NB4 (cell line): ENCODE data around the gene ENPP1.

Experiments
- DNase-seq: peaks from one replicate; pipeline ENCODE4 v3.0.0; 2010; ENCODE audit warnings: low read depth
- H3K4me3 ChIP-seq: one replicate; pipeline ENCODE4 v1.5.1; 2011; ENCODE audit warnings: mild to moderate bottlenecking, low read depth, low read length, moderate library complexity
- CTCF ChIP-seq: IDR thresholded peaks from one replicate; pipeline ENCODE4 v1.5.1; 2012; ENCODE audit warnings: low read depth, low read length
- MYC ChIP-seq: IDR thresholded peaks from 2 replicates; pipeline ENCODE4 v1.6.1; 2011; ENCODE audit warnings: low read depth, low read length
- POLR2A ChIP-seq: IDR thresholded peaks from 2 replicates; pipeline ENCODE4 v1.6.1; 2011; ENCODE audit warnings: mild to moderate bottlenecking; ENCODE audit not compliant: insufficient read length; ENCODE audit errors: extremely low read depth
- TF ChIP-seq, protein P1 (sequence below): IDR thresholded peaks from 2 replicates; pipeline ENCODE4 v1.6.1; 2011; ENCODE audit warnings: low read depth, low read length

The ENPP1 gene

DNA sequence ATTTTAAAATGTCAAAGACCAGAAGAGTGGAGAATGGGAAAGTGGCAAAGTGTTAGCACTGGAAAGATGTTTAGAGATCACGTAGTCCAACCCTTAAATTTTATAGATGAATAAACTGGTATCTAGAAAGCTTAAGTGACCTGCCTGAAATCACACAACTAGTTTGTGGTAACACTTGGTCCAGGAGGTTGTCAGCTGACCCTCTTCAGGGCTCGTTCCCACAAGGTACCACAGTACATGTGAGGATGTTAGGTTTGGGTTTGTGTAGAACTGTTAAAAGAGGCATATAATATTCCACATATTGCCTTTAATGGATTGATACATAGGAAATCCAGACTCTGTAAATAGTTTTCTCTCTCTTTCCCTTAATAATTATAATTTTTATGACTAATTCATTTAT, 39.1 kb downstream of the ENPP1 start:
- no peak for DNase-seq

DNA sequence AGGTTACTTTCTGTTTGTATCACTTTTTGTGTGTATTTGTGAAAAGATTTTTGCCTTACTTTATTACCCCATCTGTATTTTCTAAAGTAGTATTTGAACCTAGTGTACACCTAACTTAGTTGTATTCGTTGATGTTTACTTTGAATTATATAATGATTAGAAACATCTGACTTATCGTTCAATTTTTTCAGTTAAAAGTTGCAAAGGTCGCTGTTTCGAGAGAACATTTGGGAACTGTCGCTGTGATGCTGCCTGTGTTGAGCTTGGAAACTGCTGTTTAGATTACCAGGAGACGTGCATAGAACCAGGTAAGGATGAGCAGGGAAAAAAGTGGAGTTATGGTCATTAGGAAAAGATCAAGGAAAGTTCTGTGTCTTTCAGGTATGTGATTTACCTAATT, 42.0 kb downstream of the ENPP1 start:
- TF ChIP-seq POLR2A (no peak), CTCF (no peak), MYC (no peak)
- TF ChIP-seq, protein P1, sequence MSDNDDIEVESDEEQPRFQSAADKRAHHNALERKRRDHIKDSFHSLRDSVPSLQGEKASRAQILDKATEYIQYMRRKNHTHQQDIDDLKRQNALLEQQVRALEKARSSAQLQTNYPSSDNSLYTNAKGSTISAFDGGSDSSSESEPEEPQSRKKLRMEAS, result no peak
- no peak overlapping the region for H3K4me3 ChIP-seq
- no peak for DNase-seq

More for the DNA sequence above, 39.1 kb downstream of the ENPP1 start:
- TF ChIP-seq MYC (no peak), POLR2A (no peak), CTCF (no peak)
- TF ChIP-seq, protein P1, result no peak
- H3K4me3 ChIP-seq, result no peak overlapping the region

GRCh38 chr6:131851049-131851769, 43.4 kb downstream of the ENPP1 start:
- DNase-seq, result no peak
- no peak for TF ChIP-seq CTCF
- TF ChIP-seq, protein P1, result no peak
- TF ChIP-seq MYC, result no peak
- no peak for TF ChIP-seq POLR2A
- no peak overlapping the region for H3K4me3 ChIP-seq

- no peak overlapping the region for H3K4me3 ChIP-seq
- TF ChIP-seq, protein P1, result no peak
- no peak for TF ChIP-seq POLR2A
- TF ChIP-seq MYC, result no peak
- TF ChIP-seq CTCF, result no peak
- no peak for DNase-seq
These were observed 44.4 kb downstream of the ENPP1 start for GRCh38 chr6:131852200-131852599.

DNA sequence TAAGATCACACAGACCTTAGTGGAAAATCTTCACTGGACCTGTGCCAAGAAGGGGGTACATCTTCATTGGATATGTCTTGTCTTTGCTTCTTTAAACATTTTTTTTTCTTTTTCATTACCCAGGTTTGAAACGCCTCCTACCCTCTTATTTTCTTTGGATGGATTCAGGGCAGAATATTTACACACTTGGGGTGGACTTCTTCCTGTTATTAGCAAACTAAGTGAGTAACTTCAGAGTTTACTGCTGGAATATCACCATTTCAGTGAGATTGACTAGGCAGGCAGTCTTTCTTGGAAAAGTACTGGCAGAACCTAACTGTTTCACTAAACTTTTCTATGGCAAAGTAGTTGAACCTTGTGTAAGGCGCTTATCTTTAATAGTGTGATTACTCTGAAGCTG, 47.0 kb downstream of the ENPP1 start:
- no peak for TF ChIP-seq POLR2A
- TF ChIP-seq CTCF, result no peak
- no peak for TF ChIP-seq MYC
- TF ChIP-seq, protein P1, result no peak
- DNase-seq, result no peak
- H3K4me3 ChIP-seq, result no peak overlapping the region
